ENCODE measurements around the gene PIK3AP1.

DNA sequence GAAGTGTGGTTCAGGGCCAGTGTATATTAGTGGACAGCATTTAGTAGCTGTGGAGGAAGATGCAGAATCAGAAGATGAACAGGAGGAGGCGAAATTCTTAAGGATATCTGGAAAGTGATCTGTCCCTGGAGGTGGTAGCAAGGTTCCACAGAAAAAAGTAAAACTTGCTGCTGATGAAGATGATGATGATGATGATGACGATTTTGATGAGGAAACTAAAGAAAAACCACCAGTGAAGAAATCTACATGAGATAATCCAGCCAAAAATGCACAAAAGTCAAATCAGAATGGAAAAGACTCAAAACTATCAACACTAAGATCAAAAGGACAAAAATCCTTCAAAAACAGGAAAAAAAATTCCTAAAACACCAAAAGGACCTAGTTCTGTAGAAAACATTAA, 159.8 kb downstream of the PIK3AP1 start:
- TF ChIP-seq, protein P1, sequence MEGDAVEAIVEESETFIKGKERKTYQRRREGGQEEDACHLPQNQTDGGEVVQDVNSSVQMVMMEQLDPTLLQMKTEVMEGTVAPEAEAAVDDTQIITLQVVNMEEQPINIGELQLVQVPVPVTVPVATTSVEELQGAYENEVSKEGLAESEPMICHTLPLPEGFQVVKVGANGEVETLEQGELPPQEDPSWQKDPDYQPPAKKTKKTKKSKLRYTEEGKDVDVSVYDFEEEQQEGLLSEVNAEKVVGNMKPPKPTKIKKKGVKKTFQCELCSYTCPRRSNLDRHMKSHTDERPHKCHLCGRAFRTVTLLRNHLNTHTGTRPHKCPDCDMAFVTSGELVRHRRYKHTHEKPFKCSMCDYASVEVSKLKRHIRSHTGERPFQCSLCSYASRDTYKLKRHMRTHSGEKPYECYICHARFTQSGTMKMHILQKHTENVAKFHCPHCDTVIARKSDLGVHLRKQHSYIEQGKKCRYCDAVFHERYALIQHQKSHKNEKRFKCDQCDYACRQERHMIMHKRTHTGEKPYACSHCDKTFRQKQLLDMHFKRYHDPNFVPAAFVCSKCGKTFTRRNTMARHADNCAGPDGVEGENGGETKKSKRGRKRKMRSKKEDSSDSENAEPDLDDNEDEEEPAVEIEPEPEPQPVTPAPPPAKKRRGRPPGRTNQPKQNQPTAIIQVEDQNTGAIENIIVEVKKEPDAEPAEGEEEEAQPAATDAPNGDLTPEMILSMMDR (IDR thresholded peaks at IDR 0.05) = no peak
- TF ChIP-seq CREB1 (CRISPR knock-in tag; IDR thresholded peaks at IDR 0.05) = no peak
- TF ChIP-seq, protein P2, sequence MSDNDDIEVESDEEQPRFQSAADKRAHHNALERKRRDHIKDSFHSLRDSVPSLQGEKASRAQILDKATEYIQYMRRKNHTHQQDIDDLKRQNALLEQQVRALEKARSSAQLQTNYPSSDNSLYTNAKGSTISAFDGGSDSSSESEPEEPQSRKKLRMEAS (CRISPR knock-in tag; IDR thresholded peaks at IDR 0.05) = no peak
- no peak for TF ChIP-seq ESRRA (CRISPR knock-in tag; IDR thresholded peaks at IDR 0.05; ENCODE audit: borderline replicate concordance)
- no peak for TF ChIP-seq ARID4B (CRISPR knock-in tag; IDR thresholded peaks at IDR 0.05; ENCODE audit: borderline replicate concordance)
- no peak for TF ChIP-seq TEAD1 (CRISPR knock-in tag; IDR thresholded peaks at IDR 0.05)
- TF ChIP-seq, protein P3, sequence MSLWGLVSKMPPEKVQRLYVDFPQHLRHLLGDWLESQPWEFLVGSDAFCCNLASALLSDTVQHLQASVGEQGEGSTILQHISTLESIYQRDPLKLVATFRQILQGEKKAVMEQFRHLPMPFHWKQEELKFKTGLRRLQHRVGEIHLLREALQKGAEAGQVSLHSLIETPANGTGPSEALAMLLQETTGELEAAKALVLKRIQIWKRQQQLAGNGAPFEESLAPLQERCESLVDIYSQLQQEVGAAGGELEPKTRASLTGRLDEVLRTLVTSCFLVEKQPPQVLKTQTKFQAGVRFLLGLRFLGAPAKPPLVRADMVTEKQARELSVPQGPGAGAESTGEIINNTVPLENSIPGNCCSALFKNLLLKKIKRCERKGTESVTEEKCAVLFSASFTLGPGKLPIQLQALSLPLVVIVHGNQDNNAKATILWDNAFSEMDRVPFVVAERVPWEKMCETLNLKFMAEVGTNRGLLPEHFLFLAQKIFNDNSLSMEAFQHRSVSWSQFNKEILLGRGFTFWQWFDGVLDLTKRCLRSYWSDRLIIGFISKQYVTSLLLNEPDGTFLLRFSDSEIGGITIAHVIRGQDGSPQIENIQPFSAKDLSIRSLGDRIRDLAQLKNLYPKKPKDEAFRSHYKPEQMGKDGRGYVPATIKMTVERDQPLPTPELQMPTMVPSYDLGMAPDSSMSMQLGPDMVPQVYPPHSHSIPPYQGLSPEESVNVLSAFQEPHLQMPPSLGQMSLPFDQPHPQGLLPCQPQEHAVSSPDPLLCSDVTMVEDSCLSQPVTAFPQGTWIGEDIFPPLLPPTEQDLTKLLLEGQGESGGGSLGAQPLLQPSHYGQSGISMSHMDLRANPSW (CRISPR knock-in tag; conservative IDR thresholded peaks at IDR 0.05; ENCODE audit: low read depth) = no peak
- TF ChIP-seq ZNF138 (CRISPR knock-in tag; conservative IDR thresholded peaks at IDR 0.05) = no peak
- TF ChIP-seq TEAD4 (CRISPR knock-in tag; IDR thresholded peaks at IDR 0.05) = no peak
- no peak for TF ChIP-seq KAT7 (CRISPR knock-in tag; IDR thresholded peaks at IDR 0.05; ENCODE audit: borderline replicate concordance)
